Measurements from ENCODE around the gene UCN2. TPM values are rescaled to one million over a fixed set of nuclear protein-coding genes. Genes with fewer than 3 reads are reported as not detected.

Gene UCN2
- total and polyA plus RNA-seq, 2 of the 8 experiments (the other 6 are each of a cell fraction or from before 2014, with no cell fraction given), result 0.14 TPM; not detected in 1

GRCh38 chr3:48555231-48555948 is 8.2 kb downstream of the UCN2 start:
- H3K36me3 ChIP-seq (ENCODE audit: control insufficient read depth in 2 of 4, insufficient read depth in 4 of 4, low read length in 3 of 4), result no peaks in the 10 kb centered on the region
- H2BK20ac ChIP-seq (ENCODE audit: low read length), result no peak overlapping the region
- peaks cover 0 to 27% of the 10 kb centered on the region in 2 experiments; a peak in 1 of 4 replicates for H3K79me2 ChIP-seq (ENCODE audit: control insufficient read depth in 1 of 2, insufficient read depth in 2 of 2, low read length in 2 of 2)
- H3K4me1 ChIP-seq (replicated peaks in 1 of 4; ENCODE audit: control insufficient read depth in 3 of 4, insufficient read depth in 4 of 4, low read length in 3 of 4), result peaks cover 2 to 23% (median 11%) of the 10 kb centered on the region in 4 experiments
- H2BK15ac ChIP-seq (ENCODE audit: low read length), result no peak overlapping the region; the same call in 1 of the 2 replicates
- ChIA-PET CTCF (ENCODE audit: partially characterized antibody) (interaction anchor here (0.6 to 3.6 kb wide), 5 partner anchors 80 to 934 kb away, joined by 3 to 15 read pairs (median 5); partner anchors contain the start of genes CCDC51, SLC26A6 and TMA7), POLR2A (ENCODE audit: partially characterized antibody) (interaction anchor here (1.0 to 6.0 kb wide), 7 partner anchors 13 to 276 kb away, joined by 3 to 34 read pairs (median 4); partner anchors contain the start of genes ATRIP and CELSR3)
- H3K4me3 ChIP-seq (ENCODE audit: extremely low read depth in 1 of 4, insufficient read depth in 2 of 4, low read depth in 3 of 4, low read length in 4 of 4), result peak overlapping the region in 2 of 4 experiments; percentile 2 to 68; a peak in 3 of 8 replicates
- peaks cover 0 to 8% of the 10 kb centered on the region in 2 experiments for H4K20me1 ChIP-seq (replicated peaks in 1 of 2; ENCODE audit: control insufficient read depth in 1 of 2, insufficient read depth in 2 of 2, low read length in 2 of 2)
- no peak overlapping the region for H2BK12ac ChIP-seq (ENCODE audit: low read depth, low read length)
- no peaks in the 10 kb centered on the region for H3K27me3 ChIP-seq (replicated peaks in 1 of 4; ENCODE audit: control insufficient read depth in 3 of 4, extremely low read depth in 1 of 4, insufficient read depth in 3 of 4, low read length in 3 of 4)
- no peak overlapping the region for H3K27ac ChIP-seq (ENCODE audit: low read depth, low read length)
- H3K14ac ChIP-seq (ENCODE audit: insufficient read length), result no peak overlapping the region
- peaks cover 2% of the 10 kb centered on the region; the same call in 1 of the 2 replicates for H3K23me2 ChIP-seq (ENCODE audit: low read depth, low read length)
- H3K56ac ChIP-seq (replicated peaks; ENCODE audit: insufficient read length, low read depth, low read length), result no peak overlapping the region
- 0 out of 2 replicates have a peak overlapping the region, but pooled peaks have one; percentile 44 for H2BK5ac ChIP-seq (ENCODE audit: low read depth, low read length)
- H4K8ac ChIP-seq (ENCODE audit: extremely low read depth, insufficient read depth, low read length), result 0 out of 2 replicates have a peak overlapping the region, but pooled peaks have one; percentile 4
- H3K9me3 ChIP-seq (ENCODE audit: insufficient read depth in 2 of 2, low read depth in 1 of 2, low read length in 1 of 2), result no peaks in the 10 kb centered on the region
- 85% methylated on average over 10 of the region's 10 CpGs; no CpG with 5 or more reads in 1 of the 2 experiments for WGBS, 2 experiments (ENCODE audit: extremely low coverage in 1 of 2, insufficient coverage in 1 of 2, insufficient read length in 1 of 2, insufficient replicate concordance in 2 of 2, low coverage in 1 of 2, low lambda C conversion rate in 2 of 2, missing lambda C conversion rate in 1 of 2)
- no peak overlapping the region for H3K9ac ChIP-seq (replicated peaks in 1 of 4; ENCODE audit: extremely low read depth in 1 of 4, low read depth in 3 of 4, low read length in 3 of 4)
- H4K5ac ChIP-seq (ENCODE audit: insufficient read length, low read depth, low read length), result no peak overlapping the region
- no peak overlapping the region for H2BK120ac ChIP-seq (replicated peaks; ENCODE audit: low read depth, low read length)
- H4K91ac ChIP-seq (replicated peaks; ENCODE audit: insufficient read length, low read length), result peak overlapping the region; percentile 47
- no peak for DNase-seq (ENCODE audit: low read depth in 1 of 2, low spot score in 2 of 2)
- H2AK5ac ChIP-seq (ENCODE audit: low read depth, low read length), result peak overlapping the region; percentile 40; the same call in 1 of the 2 replicates
- H3K4me2 ChIP-seq (ENCODE audit: insufficient read depth in 1 of 2, low read depth in 2 of 2, low read length in 2 of 2), result peak overlapping the region; percentile 78 to 84
- H3K79me1 ChIP-seq (ENCODE audit: low read depth, low read length), result peaks cover 11% of the 10 kb centered on the region
- H3K4ac ChIP-seq (replicated peaks; ENCODE audit: insufficient read length, low read depth, low read length), result no peak overlapping the region
- no peak overlapping the region; the same call in 1 of the 2 replicates for H3K18ac ChIP-seq (ENCODE audit: extremely low read depth, low read length)
- no peak overlapping the region for H3K23ac ChIP-seq (ENCODE audit: insufficient read length)
- no peak overlapping the region for H2AFZ ChIP-seq (ENCODE audit: low read length)
- no peak for FAIRE-seq
- TF ChIP-seq E2F6 (IDR thresholded peaks at IDR 0.05), result no peak
- no peak for TF ChIP-seq BACH1 (IDR thresholded peaks at IDR 0.05; ENCODE audit: low read length)
- TF ChIP-seq SP1 (IDR thresholded peaks at IDR 0.05; ENCODE audit: low read depth, low read length), result no peak
- no peak for TF ChIP-seq MAX (IDR thresholded peaks at IDR 0.05)
- TF ChIP-seq POLR2A (IDR thresholded peaks at IDR 0.05; ENCODE audit: control extremely low read depth in 1 of 2, low read depth in 2 of 2, low read length in 2 of 2), result no peak
- no peak for TF ChIP-seq RXRA (IDR thresholded peaks at IDR 0.05; ENCODE audit: insufficient read depth, low read depth, low read length)
- no peak for TF ChIP-seq CTBP2 (IDR thresholded peaks at IDR 0.05; ENCODE audit: borderline replicate concordance, insufficient read depth, insufficient read length, low read length)
- no peak for TF ChIP-seq RNF2 (IDR thresholded peaks at IDR 0.05; ENCODE audit: borderline replicate concordance, low read depth, low read length, missing control alignments, poor library complexity, severe bottlenecking)
- no peak for TF ChIP-seq TAF7 (optimal IDR thresholded peaks at IDR 0.05; ENCODE audit: borderline replicate concordance, low read depth, low read length)
- no peak for TF ChIP-seq KDM1A (IDR thresholded peaks at IDR 0.05; ENCODE audit: borderline replicate concordance, low read length)

Measured in H1 (cell line).